Measurements from ENCODE around the gene BMP7. TPM values are rescaled to one million over a fixed set of nuclear protein-coding genes. Genes with fewer than 3 reads are reported as not detected.

Gene BMP7
- total and polyA plus RNA-seq, 7 donors: 0.03 TPM; not detected in 5

- Histone ChIP-seq H3K9me3 (no peaks in the 10 kb centered on the region), H3K36me3 (ENCODE audit: insufficient read depth in 1 of 2, low read depth in 1 of 2) (no peaks in the 10 kb centered on the region), H3K4me3 (no peak overlapping the region), H3K27me3 (ENCODE audit: insufficient read depth in 3 of 3, low read length in 2 of 3) (peaks cover 0 to 3% (median 0%) of the 10 kb centered on the region in 3 donors), H3K4me1 (no peaks in the 10 kb centered on the region), H3K27ac (no peak overlapping the region)
- no peak for TF ChIP-seq CTCF (IDR thresholded peaks at IDR 0.05)
- DNase-seq (no peak), ATAC-seq (no peak)
- 74 to 85% (median 83%) methylated on average over 2 of the region's 2 CpGs for WGBS, 3 donors
- intact Hi-C loops (cut with DNase I): no loop called here
Observed at GRCh38 chr20:57163041-57163440, 103.4 kb downstream of the BMP7 start.

GRCh38 chr20:57162362-57162652 is 104.1 kb downstream of the BMP7 start:
- WGBS, 3 donors: 55 to 68% (median 63%) methylated on average over 5 of the region's 5 CpGs
- ATAC-seq (no peak), DNase-seq (no peak)
- no peaks in the 10 kb centered on the region for H3K36me3 ChIP-seq (ENCODE audit: insufficient read depth in 1 of 2, low read depth in 1 of 2)
- peaks cover 0 to 3% (median 0%) of the 10 kb centered on the region in 3 donors for H3K27me3 ChIP-seq (ENCODE audit: insufficient read depth in 3 of 3, low read length in 2 of 3)
- no peak overlapping the region for H3K4me3 ChIP-seq
- H3K27ac ChIP-seq: no peak overlapping the region
- no peaks in the 10 kb centered on the region for H3K9me3 ChIP-seq
- TF ChIP-seq CTCF (IDR thresholded peaks at IDR 0.05): no peak
- no peaks in the 10 kb centered on the region for H3K4me1 ChIP-seq
- intact Hi-C loops (cut with DNase I): no loop called here

DNA sequence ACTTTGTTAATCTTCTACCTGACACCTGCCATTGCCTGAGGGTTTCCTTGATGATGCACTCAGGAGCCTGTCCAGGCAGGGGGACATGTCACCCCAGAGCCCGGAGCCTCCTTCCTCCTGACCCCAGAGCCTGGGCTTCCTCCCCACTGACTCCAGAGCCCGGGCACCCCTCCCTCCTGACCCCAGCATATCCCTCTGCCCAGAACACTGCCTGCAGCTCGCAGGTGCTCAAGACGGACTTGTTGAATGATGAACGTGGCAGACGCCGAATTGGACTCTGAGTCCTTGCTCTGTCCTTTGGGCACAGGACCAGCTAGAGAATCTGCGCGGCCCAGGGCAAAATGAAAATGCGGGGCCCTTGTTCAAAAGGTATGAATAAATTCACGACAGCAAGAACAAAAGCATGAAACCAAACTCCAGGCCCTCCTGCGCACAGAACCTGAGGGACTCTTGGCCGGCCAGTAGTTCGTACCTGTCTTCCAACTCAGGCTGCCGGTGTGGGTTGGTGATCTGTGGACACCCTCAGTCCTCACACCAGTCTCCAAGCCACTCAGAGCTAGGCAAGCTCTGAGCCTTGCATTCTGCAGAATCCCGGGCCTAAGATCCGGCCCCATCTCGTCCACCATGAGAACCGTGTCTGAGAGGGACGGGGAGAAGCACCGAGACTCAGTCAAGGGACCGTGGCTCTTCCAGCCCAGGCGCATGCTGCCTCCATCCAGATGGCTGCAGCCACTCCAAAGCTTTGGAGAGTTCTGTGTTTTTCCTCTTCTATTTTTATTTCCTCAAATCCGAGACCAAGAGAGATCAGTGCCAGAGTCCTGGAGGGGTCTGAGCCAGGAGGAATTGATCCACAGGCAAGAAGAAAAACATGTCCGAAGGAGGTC is 104.7 kb downstream of the BMP7 start:
- no peak for ATAC-seq
- Histone ChIP-seq H3K27ac (no peak overlapping the region), H3K36me3 (ENCODE audit: insufficient read depth in 1 of 2, low read depth in 1 of 2) (no peaks in the 10 kb centered on the region), H3K4me3 (no peak overlapping the region), H3K27me3 (ENCODE audit: insufficient read depth in 3 of 3, low read length in 2 of 3) (peaks cover 0 to 3% (median 0%) of the 10 kb centered on the region in 3 donors), H3K4me1 (no peaks in the 10 kb centered on the region), H3K9me3 (no peaks in the 10 kb centered on the region)
- WGBS, 3 donors: 67 to 78% (median 68%) methylated on average over 25 of the region's 25 CpGs
- DNase-seq: no peak
- TF ChIP-seq CTCF (IDR thresholded peaks at IDR 0.05): no peak
- intact Hi-C loops (cut with DNase I): no loop called here

DNA sequence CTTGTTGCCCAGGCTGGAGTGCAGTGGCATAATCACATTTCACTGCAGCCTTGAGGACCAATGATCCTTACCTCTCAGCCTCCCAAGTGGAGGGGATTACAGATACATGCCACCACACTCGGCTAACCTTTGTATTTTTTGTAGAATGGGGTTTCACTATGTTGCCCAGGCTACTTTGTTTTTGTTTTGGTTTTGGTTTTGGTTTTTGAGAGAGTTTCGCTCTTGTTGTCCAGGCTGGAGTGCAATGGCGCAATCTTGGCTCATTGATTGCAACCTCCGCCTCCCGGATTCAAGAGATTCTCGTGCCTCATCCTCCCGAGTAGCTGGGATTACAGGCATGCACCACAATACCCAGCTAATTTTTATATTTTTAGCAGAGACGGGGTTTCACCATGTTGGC is 105.5 kb downstream of the BMP7 start:
- no peak for TF ChIP-seq CTCF (IDR thresholded peaks at IDR 0.05)
- intact Hi-C loops (cut with DNase I): no loop called here
- H3K27ac ChIP-seq: no peak overlapping the region
- no peaks in the 10 kb centered on the region for H3K4me1 ChIP-seq
- no peak overlapping the region for H3K4me3 ChIP-seq
- WGBS, 3 donors: 80 to 90% (median 85%) methylated on average over 8 of the region's 8 CpGs
- DNase-seq (no peak), ATAC-seq (no peak)
- H3K36me3 ChIP-seq (ENCODE audit: insufficient read depth in 1 of 2, low read depth in 1 of 2): no peaks in the 10 kb centered on the region
- H3K27me3 ChIP-seq (ENCODE audit: insufficient read depth in 3 of 3, low read length in 2 of 3): peaks cover 0 to 3% (median 0%) of the 10 kb centered on the region in 3 donors
- no peaks in the 10 kb centered on the region for H3K9me3 ChIP-seq
